ENCODE data around the gene TRIM15. TPM values are rescaled to one million over a fixed set of nuclear protein-coding genes. Genes with fewer than 3 reads are reported as not detected.

Gene TRIM15
- total and polyA plus RNA-seq, 7 donors, result 0.28 to 52.0 (median 38.4) TPM; not detected in 2

- WGBS, 2 donors, result 42 to 80% methylated on average over 2 of the region's 2 CpGs
- no peak overlapping the region for H3K4me3 ChIP-seq
- TF ChIP-seq POLR2A (IDR thresholded peaks at IDR 0.05), result no peak
- TF ChIP-seq EP300 (IDR thresholded peaks at IDR 0.05), result no peak
- TF ChIP-seq CTCF (IDR thresholded peaks at IDR 0.05), result no peak
- TF ChIP-seq POLR2AphosphoS5 (IDR thresholded peaks at IDR 0.05), result no peak
- H3K4me1 ChIP-seq, result no peaks in the 10 kb centered on the region
- H3K9me3 ChIP-seq, result no peaks in the 10 kb centered on the region
- intact Hi-C loops (cut with DNase I), result no loop called here
- no peak for DNase-seq
- H3K36me3 ChIP-seq, result no peaks in the 10 kb centered on the region
- H3K27ac ChIP-seq, result no peak overlapping the region
- H3K27me3 ChIP-seq, result peaks cover 0 to 18% (median 5%) of the 10 kb centered on the region in 3 donors
Measured at GRCh38 chr6:30155520-30156261, 7.7 kb upstream of the TRIM15 start.

GRCh38 chr6:30156262-30156599, 7.1 kb upstream of the TRIM15 start:
- Histone ChIP-seq H3K4me3 (no peak overlapping the region), H3K9me3 (no peaks in the 10 kb centered on the region), H3K36me3 (no peaks in the 10 kb centered on the region), H3K4me1 (no peaks in the 10 kb centered on the region), H3K27ac (no peak overlapping the region), H3K27me3 (peaks cover 0 to 18% (median 5%) of the 10 kb centered on the region in 3 donors)
- no peak for DNase-seq
- 9 to 35% methylated on average over 4 of the region's 4 CpGs for WGBS, 2 donors
- intact Hi-C loops (cut with DNase I), result no loop called here
- TF ChIP-seq POLR2AphosphoS5 (IDR thresholded peaks at IDR 0.05), result no peak
- TF ChIP-seq POLR2A (IDR thresholded peaks at IDR 0.05), result no peak
- TF ChIP-seq CTCF (IDR thresholded peaks at IDR 0.05), result no peak
- TF ChIP-seq EP300 (IDR thresholded peaks at IDR 0.05), result no peak

DNA sequence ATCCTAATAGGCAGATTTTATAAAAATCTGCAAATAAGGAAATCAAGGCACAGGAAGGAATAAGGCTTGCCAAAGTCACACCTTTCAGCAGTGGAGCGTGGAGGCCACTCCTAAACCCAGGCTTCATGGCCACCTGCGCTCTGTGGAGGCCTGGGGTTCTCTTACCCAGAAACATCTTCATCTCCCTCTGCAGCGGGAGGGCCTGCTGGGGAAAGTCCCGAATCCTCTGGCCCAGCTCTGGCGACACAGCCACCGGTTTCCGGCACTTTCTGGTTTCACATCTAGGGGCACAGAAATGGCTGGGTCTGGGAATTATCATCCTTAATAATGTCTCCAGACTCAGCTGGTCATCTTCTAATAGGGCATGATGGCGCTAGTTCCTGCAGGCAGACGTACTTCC, 6.6 kb upstream of the TRIM15 start:
- WGBS, 2 donors, result 83 to 90% methylated on average over 9 of the region's 9 CpGs
- intact Hi-C loops (cut with DNase I), result no loop called here
- TF ChIP-seq POLR2A (IDR thresholded peaks at IDR 0.05) (no peak), POLR2AphosphoS5 (IDR thresholded peaks at IDR 0.05) (no peak), EP300 (IDR thresholded peaks at IDR 0.05) (no peak), CTCF (IDR thresholded peaks at IDR 0.05) (no peak)

GRCh38 chr6:30157581-30157980, 5.8 kb upstream of the TRIM15 start:
- no peak for DNase-seq
- H3K27me3 ChIP-seq, result peaks cover 0 to 18% (median 5%) of the 10 kb centered on the region in 3 donors
- H3K4me3 ChIP-seq, result no peak overlapping the region
- TF ChIP-seq CTCF (IDR thresholded peaks at IDR 0.05), result no peak
- no peak for TF ChIP-seq POLR2AphosphoS5 (IDR thresholded peaks at IDR 0.05)
- no peak for TF ChIP-seq EP300 (IDR thresholded peaks at IDR 0.05)
- TF ChIP-seq POLR2A (IDR thresholded peaks at IDR 0.05), result no peak
- no peaks in the 10 kb centered on the region for H3K36me3 ChIP-seq
- no peaks in the 10 kb centered on the region for H3K4me1 ChIP-seq
- intact Hi-C loops (cut with DNase I), result no loop called here
- no peaks in the 10 kb centered on the region for H3K9me3 ChIP-seq
- no peak overlapping the region for H3K27ac ChIP-seq

More for the DNA sequence above, 6.6 kb upstream of the TRIM15 start:
- H3K4me1 ChIP-seq, result no peaks in the 10 kb centered on the region
- H3K36me3 ChIP-seq, result no peaks in the 10 kb centered on the region
- H3K27me3 ChIP-seq, result peaks cover 0 to 18% (median 5%) of the 10 kb centered on the region in 3 donors
- no peak overlapping the region for H3K27ac ChIP-seq
- H3K9me3 ChIP-seq, result no peaks in the 10 kb centered on the region
- DNase-seq, result no peak
- H3K4me3 ChIP-seq, result no peak overlapping the region

DNA sequence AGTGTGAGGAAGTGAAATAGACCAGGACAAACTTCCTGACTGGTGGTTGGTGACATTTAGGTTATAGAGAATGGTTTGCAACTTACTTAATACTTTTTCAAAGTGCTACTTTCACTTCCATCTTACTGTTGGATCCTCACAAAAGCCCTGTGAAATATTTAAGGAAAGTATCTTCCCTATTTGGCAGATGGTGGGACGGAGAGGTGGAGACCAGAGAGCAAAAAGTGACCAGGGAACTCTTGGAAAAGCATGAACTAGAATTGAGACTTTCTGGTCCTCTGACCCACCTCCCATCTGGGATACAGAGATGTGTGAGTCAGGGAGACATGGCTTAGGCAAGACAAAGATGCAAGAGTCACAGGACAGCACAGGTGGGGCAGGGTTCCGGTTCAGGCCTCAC, 5.3 kb upstream of the TRIM15 start:
- H3K9me3 ChIP-seq, result no peaks in the 10 kb centered on the region
- no peak overlapping the region for H3K4me3 ChIP-seq
- H3K36me3 ChIP-seq, result no peaks in the 10 kb centered on the region
- DNase-seq, result no peak
- TF ChIP-seq CTCF (IDR thresholded peaks at IDR 0.05) (no peak), EP300 (IDR thresholded peaks at IDR 0.05) (no peak), POLR2AphosphoS5 (IDR thresholded peaks at IDR 0.05) (no peak), POLR2A (IDR thresholded peaks at IDR 0.05) (no peak)
- no peak overlapping the region for H3K27ac ChIP-seq
- intact Hi-C loops (cut with DNase I), result no loop called here
- peaks cover 0 to 18% (median 5%) of the 10 kb centered on the region in 3 donors for H3K27me3 ChIP-seq
- 89 to 93% methylated on average over 2 of the region's 2 CpGs for WGBS, 2 donors
- no peaks in the 10 kb centered on the region for H3K4me1 ChIP-seq
